Thyroid gland (tissue), 4 donors: Measurements from ENCODE around the gene ERCC6L2. TPM values are rescaled to one million over a fixed set of nuclear protein-coding genes. Genes with fewer than 3 reads are reported as not detected.

Source experiments
- DNase-seq, 2 donors: peaks; one replicate each; pipeline ENCODE4 v3.0.0-alpha.2; 2019
- H3K27ac ChIP-seq, 3 donors: fragments of 200-600 bp; sonication (generic); 1 replicate in 2 of 3; 2 replicates in 1 of 3; pipeline ENCODE4 v1.5.1; 2016 to 2019; ENCODE audit warnings: mild to moderate bottlenecking in 1 of 3, moderate library complexity in 1 of 3
- H3K27me3 ChIP-seq: fragments of 200-600 bp; sonication (generic); one replicate; pipeline ENCODE4 v1.5.1; 2019
- H3K36me3 ChIP-seq, 2 donors: fragments of 200-600 bp; sonication (generic); one replicate each; pipeline ENCODE4 v1.5.1; 2016 to 2019
- H3K4me1 ChIP-seq, 2 donors: fragments of 200-600 bp; sonication (generic); one replicate each; pipeline ENCODE4 v1.5.1; 2017 to 2019
- H3K4me3 ChIP-seq, 3 donors: fragments of 200-600 bp; sonication (generic); replicated peaks in 1 of 3; 1 replicate in 2 of 3; 2 replicates in 1 of 3; pipeline ENCODE4 v1.5.1; 2016; ENCODE audit warnings: mild to moderate bottlenecking in 1 of 3
- H3K9me3 ChIP-seq: fragments of 200-600 bp; sonication (generic); one replicate; pipeline ENCODE4 v1.5.1; 2017
- CTCF ChIP-seq, 6 experiments: fragments of 200-600 bp in 3 of 6; fragments of 450-650 bp in 3 of 6; sonication (generic) in 3 of 6; IDR thresholded peaks; one replicate each; pipeline ENCODE4 v1.5.1; 2016 to 2019; ENCODE audit warnings: antibody characterized with exemption in 6 of 6, mild to moderate bottlenecking in 2 of 6, inconsistent platforms in 1 of 6, moderate library complexity in 1 of 6
- POLR2A ChIP-seq, 2 donors: fragments of 450-650 bp; IDR thresholded peaks; one replicate each; pipeline ENCODE4 v1.6.1; 2017; ENCODE audit warnings: antibody characterized with exemption in 2 of 2, mild to moderate bottlenecking in 2 of 2, moderate library complexity in 1 of 2
- WGBS, 2 donors: methylation state at CpG; one replicate each; pipeline ENCODE4 v1.1.5; 2017; 5-methylcytosine and 5-hydroxymethylcytosine counted together
- intact Hi-C: fragments of 100-400 bp; cut with DNase I; formaldehyde crosslinking; loops from one replicate; pipeline ENCODE4 v1.15.1; 2023
- total RNA-seq, 4 donors: library from RNA; depleted of rRNA; stranded (reverse); fragments of >200 nt; gene quantifications; one replicate each; pipeline ENCODE4 v1.2.3, GENCODE V29; 2016

ERCC6L2 gene
- total RNA-seq, 4 donors from 2014 or later, result 90.6 to 130 (median 95.3) TPM

DNA sequence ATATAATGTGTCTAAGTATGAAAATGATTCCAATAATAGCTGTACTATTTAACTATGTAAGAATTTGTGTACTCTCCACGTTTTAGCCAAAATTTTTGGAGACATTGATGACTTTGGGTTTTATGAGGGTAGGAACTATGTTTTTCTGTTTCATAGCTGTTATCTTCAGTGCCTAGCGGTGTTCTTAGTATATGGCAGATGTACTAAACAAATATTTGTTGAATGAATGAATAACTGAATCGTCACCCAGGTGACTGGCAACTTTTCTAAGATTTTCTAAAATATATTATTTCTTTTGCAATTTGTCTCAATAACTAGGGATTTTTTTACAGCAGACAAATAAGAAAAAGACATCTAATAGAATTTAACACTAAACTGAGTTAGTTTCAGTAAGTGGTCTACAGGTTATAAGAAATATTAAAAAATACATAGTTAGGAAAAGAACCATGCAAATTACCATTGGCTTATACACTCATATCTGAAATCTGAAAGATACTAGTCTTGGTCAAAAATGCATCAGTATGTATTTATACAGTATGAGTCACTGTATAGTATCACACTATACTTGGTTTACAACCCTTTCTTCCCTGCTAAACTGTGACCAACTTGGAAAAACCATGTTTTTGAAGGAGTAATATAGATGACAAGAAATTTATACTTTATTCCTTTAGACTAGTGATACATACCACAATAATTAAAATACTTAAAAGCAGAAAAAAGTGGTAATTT is 10.5 kb upstream of the ERCC6L2 start:
- H3K4me3 ChIP-seq, result no peak overlapping the region
- TF ChIP-seq CTCF (IDR thresholded peaks at IDR 0.05) (no peak), POLR2A (IDR thresholded peaks at IDR 0.05) (no peak)
- WGBS, 2 donors, result 96 to 97% methylated on average over 3 of the region's 3 CpGs
- H3K27ac ChIP-seq, result no peak overlapping the region
- no peaks in the 10 kb centered on the region for H3K4me1 ChIP-seq
- no peaks in the 10 kb centered on the region for H3K9me3 ChIP-seq
- H3K36me3 ChIP-seq, result no peaks in the 10 kb centered on the region
- intact Hi-C loops, result no loop called here
- no peak for DNase-seq
- no peaks in the 10 kb centered on the region for H3K27me3 ChIP-seq

DNA sequence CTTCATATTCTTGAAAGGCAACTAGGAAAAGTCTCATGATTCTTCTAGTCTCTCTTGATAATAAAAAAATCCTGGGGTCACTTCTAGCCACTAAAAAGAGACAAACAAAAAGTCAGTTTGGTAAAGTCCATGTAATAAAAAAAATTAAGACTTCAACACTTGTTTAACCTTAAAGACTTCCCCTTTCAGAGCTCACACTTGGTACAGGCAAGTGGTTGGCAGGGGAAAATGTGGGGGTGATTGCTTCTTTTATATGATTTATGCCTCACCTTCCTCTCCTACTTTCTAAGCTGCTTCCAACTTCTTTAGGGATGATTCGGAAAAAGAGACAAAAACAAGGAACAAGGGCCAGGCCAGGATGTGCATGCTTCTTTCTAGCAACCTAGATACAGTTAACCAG is 5.1 kb upstream of the ERCC6L2 start:
- 89 to 94% methylated on average over 1 of the region's 1 CpG for WGBS, 2 donors
- DNase-seq, result no peak
- TF ChIP-seq CTCF (IDR thresholded peaks at IDR 0.05) (no peak), POLR2A (IDR thresholded peaks at IDR 0.05) (no peak)

GRCh38 chr9:95870906-95871305 is 4.6 kb upstream of the ERCC6L2 start:
- no peak for DNase-seq
- no peak overlapping the region for H3K27ac ChIP-seq
- H3K9me3 ChIP-seq, result no peaks in the 10 kb centered on the region
- no peak for TF ChIP-seq CTCF (IDR thresholded peaks at IDR 0.05)
- TF ChIP-seq POLR2A (IDR thresholded peaks at IDR 0.05), result no peak
- intact Hi-C loops, result no loop called here
- H3K4me1 ChIP-seq, result peaks cover 11 to 12% of the 10 kb centered on the region in 2 donors
- 95 to 98% methylated on average over 1 of the region's 1 CpG for WGBS, 2 donors
- no peaks in the 10 kb centered on the region for H3K27me3 ChIP-seq
- no peak overlapping the region for H3K4me3 ChIP-seq
- H3K36me3 ChIP-seq, result no peaks in the 10 kb centered on the region

More for the DNA sequence above, 5.1 kb upstream of the ERCC6L2 start:
- Histone ChIP-seq H3K36me3 (no peaks in the 10 kb centered on the region), H3K4me1 (peaks cover 11 to 12% of the 10 kb centered on the region in 2 donors), H3K27me3 (no peaks in the 10 kb centered on the region), H3K9me3 (no peaks in the 10 kb centered on the region), H3K4me3 (no peak overlapping the region), H3K27ac (no peak overlapping the region)
- intact Hi-C loops, result no loop called here

DNA sequence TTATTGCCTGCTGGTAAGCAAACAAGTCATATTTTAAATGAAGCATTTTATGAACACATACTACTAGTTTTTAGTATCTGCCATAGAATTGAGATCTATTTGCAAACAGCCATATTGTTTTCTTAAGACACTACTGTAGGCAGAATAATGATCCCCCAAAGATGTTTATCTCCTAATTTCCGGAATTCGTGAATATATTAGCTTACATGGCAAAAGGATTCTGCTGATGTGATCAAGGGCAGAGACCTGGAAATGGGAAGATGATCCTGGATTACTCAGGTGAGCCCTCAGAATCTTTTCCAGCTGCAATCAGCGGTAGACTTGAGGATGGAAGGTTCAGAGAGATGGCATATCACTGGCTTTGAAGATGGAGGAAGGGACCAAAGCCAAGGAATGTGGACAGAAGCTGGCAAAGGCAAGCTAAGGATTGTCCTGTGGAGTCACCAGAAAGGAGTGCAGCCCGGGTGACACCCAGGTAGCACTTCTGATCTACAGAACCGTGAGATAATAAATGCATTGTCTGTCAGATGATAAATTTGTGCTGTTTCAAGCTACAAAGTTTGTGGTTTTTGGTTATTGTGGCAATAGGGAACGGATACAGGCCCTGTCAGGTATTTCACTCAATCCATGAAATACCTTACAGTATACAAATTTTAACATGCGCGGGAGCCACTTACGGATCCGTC is 1.0 kb upstream of the ERCC6L2 start:
- Histone ChIP-seq H3K27me3 (no peaks in the 10 kb centered on the region), H3K27ac (peak overlapping the region in 2 of 3 donors; percentile 100), H3K4me1 (peaks cover 11 to 12% of the 10 kb centered on the region in 2 donors), H3K9me3 (no peaks in the 10 kb centered on the region), H3K4me3 (peak overlapping the region in 2 of 3 donors; percentile 66 to 79), H3K36me3 (no peaks in the 10 kb centered on the region)
- intact Hi-C loops, result no loop called here
- peak; percentile 9 to 10 for DNase-seq
- TF ChIP-seq CTCF (IDR thresholded peaks at IDR 0.05) (no peak), POLR2A (IDR thresholded peaks at IDR 0.05) (no peak)
- WGBS, 2 donors, result 29 to 30% methylated on average over 10 of the region's 10 CpGs

DNA sequence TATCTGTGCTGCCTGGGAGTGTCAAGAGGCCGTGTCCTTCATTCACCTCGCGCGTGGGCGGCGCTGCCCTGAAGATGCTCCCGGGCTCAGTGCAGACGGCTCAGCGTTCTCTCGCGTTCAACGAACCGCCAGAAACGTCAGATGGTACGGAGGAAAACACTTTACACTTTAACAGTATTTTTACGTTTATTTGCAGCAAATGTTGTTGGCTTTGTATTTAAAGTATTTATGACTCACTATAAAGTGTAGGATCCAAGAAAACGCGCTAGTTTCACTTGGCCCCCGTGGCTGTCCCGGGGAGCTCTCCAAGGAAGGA is 544 bp upstream of the ERCC6L2 start:
- peak overlapping the region in 2 of 3 donors; percentile 66 to 79 for H3K4me3 ChIP-seq
- H3K4me1 ChIP-seq, result peaks cover 11 to 14% of the 10 kb centered on the region in 2 donors
- WGBS, 2 donors, result 0% methylated on average over 20 of the region's 20 CpGs
- DNase-seq, result peak; percentile 62 to 65
- H3K36me3 ChIP-seq, result no peaks in the 10 kb centered on the region
- H3K27ac ChIP-seq, result peak overlapping the region; percentile 99 to 100 (median 100)
- H3K27me3 ChIP-seq, result no peaks in the 10 kb centered on the region
- intact Hi-C loops, result loop anchor here (5.0 kb wide), 1 partner anchor 363 kb away; no protein-coding TSS in a partner anchor
- no peaks in the 10 kb centered on the region for H3K9me3 ChIP-seq
- no peak for TF ChIP-seq CTCF (IDR thresholded peaks at IDR 0.05)
- TF ChIP-seq POLR2A (IDR thresholded peaks at IDR 0.05), result no peak
